ENCODE results near the gene GZF1. TPM values are rescaled to one million over a fixed set of nuclear protein-coding genes. Genes with fewer than 3 reads are reported as not detected.

GZF1 gene
- total and polyA plus RNA-seq, 8 donors: 11.8 to 18.0 (median 13.5) TPM

GRCh38 chr20:23403751-23404150, 41.8 kb downstream of the GZF1 start:
- Histone ChIP-seq H3K9me3 (no peaks in the 10 kb centered on the region), H3K4me3 (no peak overlapping the region), H3K36me3 (peaks cover 0 to 16% of the 10 kb centered on the region in 2 donors), H3K27ac (peak overlapping the region in 1 of 2 donors; percentile 33), H3K4me1 (peaks cover 0 to 29% of the 10 kb centered on the region in 2 donors), H3K27me3 (no peaks in the 10 kb centered on the region)
- intact Hi-C loops (cut with DNase I): no loop called here
- TF ChIP-seq, protein P1, sequence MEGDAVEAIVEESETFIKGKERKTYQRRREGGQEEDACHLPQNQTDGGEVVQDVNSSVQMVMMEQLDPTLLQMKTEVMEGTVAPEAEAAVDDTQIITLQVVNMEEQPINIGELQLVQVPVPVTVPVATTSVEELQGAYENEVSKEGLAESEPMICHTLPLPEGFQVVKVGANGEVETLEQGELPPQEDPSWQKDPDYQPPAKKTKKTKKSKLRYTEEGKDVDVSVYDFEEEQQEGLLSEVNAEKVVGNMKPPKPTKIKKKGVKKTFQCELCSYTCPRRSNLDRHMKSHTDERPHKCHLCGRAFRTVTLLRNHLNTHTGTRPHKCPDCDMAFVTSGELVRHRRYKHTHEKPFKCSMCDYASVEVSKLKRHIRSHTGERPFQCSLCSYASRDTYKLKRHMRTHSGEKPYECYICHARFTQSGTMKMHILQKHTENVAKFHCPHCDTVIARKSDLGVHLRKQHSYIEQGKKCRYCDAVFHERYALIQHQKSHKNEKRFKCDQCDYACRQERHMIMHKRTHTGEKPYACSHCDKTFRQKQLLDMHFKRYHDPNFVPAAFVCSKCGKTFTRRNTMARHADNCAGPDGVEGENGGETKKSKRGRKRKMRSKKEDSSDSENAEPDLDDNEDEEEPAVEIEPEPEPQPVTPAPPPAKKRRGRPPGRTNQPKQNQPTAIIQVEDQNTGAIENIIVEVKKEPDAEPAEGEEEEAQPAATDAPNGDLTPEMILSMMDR (IDR thresholded peaks at IDR 0.05): no peak
- DNase-seq: no peak
- ATAC-seq: no peak

- no peak for DNase-seq
- Histone ChIP-seq H3K36me3 (peaks cover 0 to 16% of the 10 kb centered on the region in 2 donors), H3K9me3 (no peaks in the 10 kb centered on the region), H3K4me1 (peaks cover 0 to 25% of the 10 kb centered on the region in 2 donors), H3K4me3 (no peak overlapping the region), H3K27ac (peak overlapping the region in 1 of 2 donors; percentile 33), H3K27me3 (no peaks in the 10 kb centered on the region)
- TF ChIP-seq, protein P1 (IDR thresholded peaks at IDR 0.05): no peak
- ATAC-seq: peak; percentile 53
- intact Hi-C loops (cut with DNase I): no loop called here
These were observed 42.2 kb downstream of the GZF1 start for GRCh38 chr20:23404196-23404595.

- intact Hi-C loops (cut with DNase I): no loop called here
These were observed 44.9 kb downstream of the GZF1 start for GRCh38 chr20:23406880-23407279.

GRCh38 chr20:23407781-23408464, 45.9 kb downstream of the GZF1 start:
- intact Hi-C loops (cut with DNase I): no loop called here
- H3K9me3 ChIP-seq: no peaks in the 10 kb centered on the region
- no peaks in the 10 kb centered on the region for H3K27me3 ChIP-seq
- H3K36me3 ChIP-seq: no peaks in the 10 kb centered on the region
- TF ChIP-seq, protein P1 (IDR thresholded peaks at IDR 0.05): no peak
- no peak overlapping the region for H3K4me3 ChIP-seq
- no peak overlapping the region for H3K27ac ChIP-seq
- no peak for DNase-seq
- no peak for ATAC-seq
- peaks cover 0 to 19% of the 10 kb centered on the region in 2 donors for H3K4me1 ChIP-seq

More at GRCh38 chr20:23406880-23407279, 44.9 kb downstream of the GZF1 start:
- Histone ChIP-seq H3K27me3 (no peaks in the 10 kb centered on the region), H3K4me1 (peaks cover 0 to 13% of the 10 kb centered on the region in 2 donors), H3K36me3 (peaks cover 0 to 5% of the 10 kb centered on the region in 2 donors), H3K27ac (no peak overlapping the region), H3K4me3 (no peak overlapping the region), H3K9me3 (no peaks in the 10 kb centered on the region)
- ATAC-seq (no peak), DNase-seq (no peak)
- TF ChIP-seq, protein P1 (IDR thresholded peaks at IDR 0.05): no peak

DNA sequence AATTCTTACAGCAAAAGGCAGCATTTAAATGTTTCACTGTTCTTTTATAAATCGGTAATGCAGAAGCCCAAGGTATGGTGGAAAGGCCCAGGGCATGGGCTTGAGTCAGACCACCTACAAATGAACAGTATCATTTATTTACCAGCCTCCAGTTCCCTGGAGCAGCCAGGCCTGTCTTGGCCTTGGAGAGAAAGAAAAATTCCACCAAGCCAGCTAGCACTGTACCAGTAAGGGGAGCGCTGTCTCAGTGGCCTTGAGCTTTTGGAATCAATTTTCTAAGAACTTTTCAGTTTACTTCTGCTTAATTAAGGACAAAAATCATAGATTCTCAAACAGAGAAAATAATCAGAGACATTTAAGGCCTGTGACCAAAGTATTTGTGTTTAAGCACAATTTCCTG, 47.0 kb downstream of the GZF1 start:
- TF ChIP-seq, protein P1 (IDR thresholded peaks at IDR 0.05): no peak
- ATAC-seq: no peak
- intact Hi-C loops (cut with DNase I): no loop called here

More for the DNA sequence above, 47.0 kb downstream of the GZF1 start:
- H3K4me1 ChIP-seq: peaks cover 0 to 16% of the 10 kb centered on the region in 2 donors
- no peaks in the 10 kb centered on the region for H3K27me3 ChIP-seq
- no peaks in the 10 kb centered on the region for H3K9me3 ChIP-seq
- H3K4me3 ChIP-seq: no peak overlapping the region
- H3K27ac ChIP-seq: no peak overlapping the region
- H3K36me3 ChIP-seq: no peaks in the 10 kb centered on the region
- DNase-seq: no peak

All from left lung (tissue), 10 donors.